ENCODE measurements around the gene PEX1. TPM values are rescaled to one million over a fixed set of nuclear protein-coding genes. Genes with fewer than 3 reads are reported as not detected.
"Not testable (repeated sequence)": the region's sequence is repeated elsewhere in the genome, so short reads cannot be mapped to it uniquely, and the experiment has no call there.

PEX1 gene
- polyA plus RNA-seq, 1 donor from 2014 or later = 108 TPM

GRCh38 chr7:92485974-92486373 is 42.3 kb downstream of the PEX1 start:
- H4K20me1 ChIP-seq (ENCODE audit: insufficient read depth) = no peaks in the 10 kb centered on the region
- no peaks in the 10 kb centered on the region for H3K27me3 ChIP-seq (ENCODE audit: insufficient read depth, low read depth, low read length)
- H3K36me3 ChIP-seq (ENCODE audit: insufficient read depth, low read length) = peaks cover 16% of the 10 kb centered on the region
- no peak overlapping the region for H3K4me2 ChIP-seq (ENCODE audit: low read length)
- H3K4me3 ChIP-seq (ENCODE audit: low read length) = no peak overlapping the region
- H2AFZ ChIP-seq (ENCODE audit: low read depth, low read length) = no peak overlapping the region
- TF ChIP-seq POLR2AphosphoS5 (IDR thresholded peaks at IDR 0.05) (no peak), EZH2 (IDR thresholded peaks at IDR 0.05; ENCODE audit: borderline replicate concordance, insufficient read depth, low read length, poor library complexity, severe bottlenecking) (no peak), REST (IDR thresholded peaks at IDR 0.05; ENCODE audit: borderline replicate concordance) (no peak), MXI1 (conservative IDR thresholded peaks at IDR 0.05; ENCODE audit: poor library complexity, severe bottlenecking) (no peak), SMC3 (conservative IDR thresholded peaks at IDR 0.05; ENCODE audit: poor library complexity) (no peak), CTCF (IDR thresholded peaks at IDR 0.05; ENCODE audit: poor library complexity, severe bottlenecking) (no peak)
- H3K27ac ChIP-seq (ENCODE audit: low read length) = no peak overlapping the region
- H3K9ac ChIP-seq (ENCODE audit: low read length) = no peak overlapping the region
- H3K9me2 ChIP-seq (ENCODE audit: insufficient read depth, low read length) = no peaks in the 10 kb centered on the region
- H3F3A ChIP-seq (ENCODE audit: insufficient read depth, low read length, poor library complexity, severe bottlenecking) = no peaks in the 10 kb centered on the region
- no peaks in the 10 kb centered on the region for H3K79me2 ChIP-seq (replicated peaks; ENCODE audit: insufficient read depth, low read length)
- H3K9me3 ChIP-seq (ENCODE audit: low read length) = no peaks in the 10 kb centered on the region

- no peak overlapping the region for H3K4me3 ChIP-seq (ENCODE audit: low read length)
- H3K9ac ChIP-seq (ENCODE audit: low read length) = no peak overlapping the region
- no peaks in the 10 kb centered on the region for H3K79me2 ChIP-seq (replicated peaks; ENCODE audit: insufficient read depth, low read length)
- no peaks in the 10 kb centered on the region for H4K20me1 ChIP-seq (ENCODE audit: insufficient read depth)
- H3F3A ChIP-seq (ENCODE audit: insufficient read depth, low read length, poor library complexity, severe bottlenecking) = no peaks in the 10 kb centered on the region
- TF ChIP-seq TAF1 (IDR thresholded peaks at IDR 0.05; ENCODE audit: low read depth) = no peak
- no peak for TF ChIP-seq CTCF (IDR thresholded peaks at IDR 0.05; ENCODE audit: poor library complexity, severe bottlenecking)
- no peak for TF ChIP-seq POLR2AphosphoS5 (IDR thresholded peaks at IDR 0.05)
- no peak for TF ChIP-seq EP300 (conservative IDR thresholded peaks at IDR 0.05; ENCODE audit: poor library complexity, severe bottlenecking)
- no peak for TF ChIP-seq RAD21 (conservative IDR thresholded peaks at IDR 0.05)
- TF ChIP-seq SMC3 (conservative IDR thresholded peaks at IDR 0.05; ENCODE audit: poor library complexity) = no peak
- no peak for TF ChIP-seq EZH2 (IDR thresholded peaks at IDR 0.05; ENCODE audit: borderline replicate concordance, insufficient read depth, low read length, poor library complexity, severe bottlenecking)
- TF ChIP-seq REST (IDR thresholded peaks at IDR 0.05; ENCODE audit: borderline replicate concordance) = no peak
- no peak for TF ChIP-seq MXI1 (conservative IDR thresholded peaks at IDR 0.05; ENCODE audit: poor library complexity, severe bottlenecking)
- H3K9me2 ChIP-seq (ENCODE audit: insufficient read depth, low read length) = no peaks in the 10 kb centered on the region
- no peaks in the 10 kb centered on the region for H3K9me3 ChIP-seq (ENCODE audit: low read length)
- no peaks in the 10 kb centered on the region for H3K27me3 ChIP-seq (ENCODE audit: insufficient read depth, low read depth, low read length)
- H3K4me2 ChIP-seq (ENCODE audit: low read length) = no peak overlapping the region
- H2AFZ ChIP-seq (ENCODE audit: low read depth, low read length) = no peak overlapping the region
- H3K27ac ChIP-seq (ENCODE audit: low read length) = no peak overlapping the region
- peaks cover 16% of the 10 kb centered on the region for H3K36me3 ChIP-seq (ENCODE audit: insufficient read depth, low read length)
Observed at GRCh38 chr7:92485267-92485892, 42.9 kb downstream of the PEX1 start.

DNA sequence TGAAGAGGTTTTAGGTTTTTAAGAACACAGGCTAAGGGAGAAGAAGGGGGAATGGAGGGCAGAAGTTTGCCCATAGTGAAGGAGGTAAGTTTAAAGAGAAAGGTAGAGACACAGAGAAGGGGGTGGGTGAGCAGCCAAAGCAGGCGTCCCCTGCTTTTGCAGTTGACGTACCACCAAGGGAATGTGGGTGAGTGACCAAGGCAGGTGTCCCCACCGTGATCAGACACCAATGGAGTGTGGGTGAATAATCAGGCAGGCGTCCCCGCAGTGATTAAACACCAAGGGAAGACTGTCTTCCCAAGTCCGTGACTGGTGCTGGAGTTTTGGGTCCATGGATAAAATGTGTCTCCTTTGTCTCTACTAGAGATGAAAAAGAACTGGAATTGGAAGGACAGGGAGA is 44.1 kb downstream of the PEX1 start:
- H3K36me3 ChIP-seq (ENCODE audit: insufficient read depth, low read length) = peaks cover 15% of the 10 kb centered on the region
- H3K4me3 ChIP-seq (ENCODE audit: low read length); H3K79me2 ChIP-seq (replicated peaks; ENCODE audit: insufficient read depth, low read length); H3K27ac ChIP-seq (ENCODE audit: low read length); H3K4me2 ChIP-seq (ENCODE audit: low read length); H4K20me1 ChIP-seq (ENCODE audit: insufficient read depth); H2AFZ ChIP-seq (ENCODE audit: low read depth, low read length); H3K27me3 ChIP-seq (ENCODE audit: insufficient read depth, low read depth, low read length); H3K9me2 ChIP-seq (ENCODE audit: insufficient read depth, low read length); H3K9me3 ChIP-seq (ENCODE audit: low read length); H3F3A ChIP-seq (ENCODE audit: insufficient read depth, low read length, poor library complexity, severe bottlenecking); H3K9ac ChIP-seq (ENCODE audit: low read length): not testable (repeated sequence)
